GM12878 (cell line): ENCODE measurements around the gene FCHSD2. TPM values are rescaled to one million over a fixed set of nuclear protein-coding genes. Genes with fewer than 3 reads are reported as not detected.

Experiments used
- ATF2 ChIP-seq: IDR thresholded peaks from 2 replicates; pipeline ENCODE4 v1.6.1; 2012; ENCODE audit warnings: low read length, inconsistent platforms
- BMI1 ChIP-seq: fragments of 450-650 bp; IDR thresholded peaks from 2 replicates; pipeline ENCODE4 v1.6.1; 2016; ENCODE audit warnings: mild to moderate bottlenecking, moderate library complexity, borderline replicate concordance
- CBX5 ChIP-seq: sonication (generic); IDR thresholded peaks from 2 replicates; pipeline ENCODE4 v1.6.1; 2016; ENCODE audit warnings: low read depth, moderate library complexity, mild to moderate bottlenecking, inconsistent platforms
- CEBPZ ChIP-seq: fragments of 150-350 bp; IDR thresholded peaks from 2 replicates; pipeline ENCODE4 v1.6.1; 2016; ENCODE audit warnings: low read depth, low read length
- CHD2 ChIP-seq: IDR thresholded peaks from 2 replicates; pipeline ENCODE4 v1.6.1; 2011; ENCODE audit warnings: low read depth, low read length, improper control_type of control experiment, borderline replicate concordance
- CREM ChIP-seq: IDR thresholded peaks from 2 replicates; pipeline ENCODE4 v1.6.1; 2014; ENCODE audit warnings: antibody characterized with exemption, low read depth
- GABPA ChIP-seq: IDR thresholded peaks from 2 replicates; pipeline ENCODE4 v1.6.1; 2014; ENCODE audit warnings: antibody characterized with exemption, low read depth, mild to moderate bottlenecking, inconsistent platforms
- IKZF2 ChIP-seq, 2 experiments: fragments of 450-650 bp; IDR thresholded peaks; 2 replicates each; pipeline ENCODE4 v1.6.1; 2017; ENCODE audit warnings: mild to moderate bottlenecking in 2 of 2, moderate library complexity in 2 of 2
- MTA2 ChIP-seq: fragments of 450-650 bp; IDR thresholded peaks from 2 replicates; pipeline ENCODE4 v1.6.1; 2016; ENCODE audit warnings: low read depth, mild to moderate bottlenecking, moderate library complexity
- NKRF ChIP-seq: fragments of 450-650 bp; conservative IDR thresholded peaks from 2 replicates; pipeline ENCODE4 v1.6.1; 2017; ENCODE audit warnings: mild to moderate bottlenecking, moderate library complexity
- NR2C2 ChIP-seq: IDR thresholded peaks from 2 replicates; pipeline ENCODE4 v1.6.1; 2011; ENCODE audit warnings: borderline replicate concordance, low read depth; ENCODE audit not compliant: control insufficient read depth, insufficient read length
- RFX5 ChIP-seq: IDR thresholded peaks from 2 replicates; pipeline ENCODE4 v1.6.1; 2011; ENCODE audit warnings: low read depth, low read length, improper control_type of control experiment
- SP1 ChIP-seq: IDR thresholded peaks from one replicate; pipeline ENCODE4 v1.6.1; 2011; ENCODE audit warnings: low read depth, low read length
- SREBF1 ChIP-seq: IDR thresholded peaks from 2 replicates; pipeline ENCODE4 v1.6.1; 2012; ENCODE audit warnings: mild to moderate bottlenecking, low read length
- USF1 ChIP-seq: IDR thresholded peaks from 2 replicates; pipeline ENCODE4 v1.6.1; 2011; ENCODE audit warnings: borderline replicate concordance, low read depth, mild to moderate bottlenecking, moderate library complexity, mixed read lengths, low read length; ENCODE audit not compliant: insufficient read depth; ENCODE audit errors: extremely low read length
- ZBTB33 ChIP-seq: fragments of 450-650 bp; IDR thresholded peaks from 2 replicates; pipeline ENCODE4 v1.6.1; 2017; ENCODE audit warnings: mild to moderate bottlenecking
- ZBTB4 ChIP-seq: fragments of 450-650 bp; formaldehyde crosslinking; IDR thresholded peaks from 2 replicates; pipeline ENCODE4 v1.4.0; 2022; ENCODE audit warnings: mild to moderate bottlenecking, moderate library complexity
- polyA plus RNA-seq, 11 experiments: library from polyadenylated mRNA; depleted of rRNA in 4 of 11; unstranded in 6 of 11; stranded (reverse) in 5 of 11; fragments of >200 nt; fragmentation: Nextera tagmentation in 4 of 11; fragmentation: Illumina TruSeq in 1 of 11; extraction: Ambion mirVana in 4 of 11; extraction: Trizol in 1 of 11; gene quantifications; 1 replicate in 1 of 11; 2 replicates in 10 of 11; pipeline versions ENCODE4 v1.2.1 to v1.2.3, GENCODE V29; 2011 to 2016; ENCODE audit warnings: inconsistent platforms in 2 of 11, missing spikeins in 2 of 11, low read depth in 1 of 11
- total RNA-seq, 4 experiments: library from RNA; depleted of rRNA in 3 of 4; stranded (reverse); fragments of >200 nt in 3 of 4; fragmentation: Illumina TruSeq in 1 of 4; extraction: Trizol in 1 of 4; gene quantifications; 2 replicates each; pipeline versions ENCODE4 v1.2.1 to v1.2.3, GENCODE V29; 2013 to 2021

FCHSD2 gene
- total and polyA plus RNA-seq, 10 of the 15 experiments (the other 5 are each of a cell fraction or from before 2014, with no cell fraction given) = 13.2 to 89.8 (median 47.8) TPM

GRCh38 chr11:73072935-73073481, 69.1 kb downstream of the FCHSD2 start (continued):
- no peak for TF ChIP-seq ZBTB4
- no peak for TF ChIP-seq NR2C2
- no peak for TF ChIP-seq SREBF1
- no peak for TF ChIP-seq ZBTB33
- TF ChIP-seq ATF2 = peak; percentile 57; the same call in 1 of the 2 replicates
- no peak for TF ChIP-seq RFX5
- no peak for TF ChIP-seq GABPA
- no peak for TF ChIP-seq SP1
- TF ChIP-seq BMI1 = no peak
- TF ChIP-seq CBX5 = no peak
- TF ChIP-seq IKZF2 (IDR thresholded peaks at IDR 0.05) = peak; percentile 74
- peak; percentile 98 for TF ChIP-seq MTA2
- TF ChIP-seq USF1 = no peak
- no peak for TF ChIP-seq NKRF
- TF ChIP-seq CHD2 = no peak
- TF ChIP-seq CEBPZ = no peak
- TF ChIP-seq CREM = peak; percentile 29; the same call in 1 of the 2 replicates
